Retinal pigment epithelial cell (primary cell): ENCODE data around the gene SALL1.

Experiments
- DNase-seq: peaks from one replicate; pipeline ENCODE4 v3.0.0-alpha.2; 2010; ENCODE audit warnings: low read depth
- H3K4me3 ChIP-seq: 2 replicates; pipeline ENCODE4 v1.5.1; 2011; ENCODE audit warnings: mild to moderate bottlenecking, low read length, control low read depth, moderate library complexity
- CTCF ChIP-seq: conservative IDR thresholded peaks from 2 replicates; pipeline ENCODE4 v1.5.1; 2011; ENCODE audit warnings: low read depth, low read length, control low read depth, inconsistent platforms

The SALL1 gene

GRCh38 chr16:51103590-51103989, 47.5 kb downstream of the SALL1 start:
- no peak for DNase-seq
- no peak for TF ChIP-seq CTCF
- H3K4me3 ChIP-seq = no peak overlapping the region

GRCh38 chr16:51097729-51098128, 53.3 kb downstream of the SALL1 start:
- no peak for TF ChIP-seq CTCF
- H3K4me3 ChIP-seq = no peak overlapping the region
- no peak for DNase-seq

- H3K4me3 ChIP-seq = no peak overlapping the region
- no peak for DNase-seq
- no peak for TF ChIP-seq CTCF
Measured at GRCh38 chr16:51095890-51096626, 55.0 kb downstream of the SALL1 start.

GRCh38 chr16:51095084-51095881, 55.8 kb downstream of the SALL1 start:
- no peak for TF ChIP-seq CTCF
- no peak for DNase-seq
- no peak overlapping the region for H3K4me3 ChIP-seq

- H3K4me3 ChIP-seq = no peak overlapping the region
- TF ChIP-seq CTCF = no peak
- no peak for DNase-seq
Measured at GRCh38 chr16:51093726-51094280, 57.3 kb downstream of the SALL1 start.
